HG03108 (cell line): Measurements from ENCODE around the gene C14orf119.

Source experiments
- ATAC-seq: cut with Tn5 transposase; IDR thresholded peaks from one replicate; pipeline ENCODE4 v1.9.1; 2021; ENCODE audit warnings: moderate library complexity; ENCODE audit not compliant: unreplicated experiment

Gene C14orf119

DNA sequence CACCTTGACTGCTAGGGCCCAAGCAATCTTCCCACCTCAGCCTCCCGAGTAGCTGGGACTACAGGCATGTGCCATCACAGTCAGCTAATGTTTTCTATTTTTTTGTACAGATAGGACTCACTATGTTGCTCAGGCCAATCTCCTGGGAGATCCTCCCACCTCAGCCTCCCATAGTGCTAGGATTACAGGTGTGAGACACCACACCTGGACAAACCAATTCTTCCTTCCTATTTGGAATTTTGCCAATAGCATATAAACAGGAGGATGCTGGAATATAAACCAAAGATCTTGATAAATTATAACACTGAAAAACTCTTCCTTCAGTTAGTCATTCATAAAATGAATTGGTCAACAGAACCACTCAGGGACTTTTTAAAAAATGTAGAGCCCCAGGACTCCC, 8.7 kb upstream of the C14orf119 start:
- no peak for ATAC-seq

GRCh38 chr14:23089498-23090253, 5.6 kb upstream of the C14orf119 start:
- ATAC-seq = no peak

GRCh38 chr14:23090254-23090636, 5.1 kb upstream of the C14orf119 start:
- ATAC-seq = no peak

GRCh38 chr14:23091294-23092225, 3.7 kb upstream of the C14orf119 start:
- no peak for ATAC-seq

DNA sequence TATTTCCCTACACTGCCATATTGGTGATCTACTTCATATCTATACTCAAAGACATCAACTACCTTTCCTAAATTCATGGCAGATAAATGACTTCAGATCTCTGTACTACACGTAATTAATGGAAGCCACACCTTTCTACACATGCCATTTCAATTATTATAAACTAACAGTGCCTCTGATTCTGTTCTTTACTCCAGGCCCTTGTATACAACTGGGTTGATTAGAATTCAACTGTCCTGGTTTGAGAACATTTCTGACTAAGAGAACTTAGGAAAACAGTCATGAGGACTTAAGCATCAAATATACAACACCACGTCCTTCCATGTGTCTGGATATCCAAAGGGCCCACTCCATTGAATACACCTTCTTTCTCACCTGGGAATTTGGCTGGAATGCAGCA, 2.2 kb upstream of the C14orf119 start:
- ATAC-seq = no peak

DNA sequence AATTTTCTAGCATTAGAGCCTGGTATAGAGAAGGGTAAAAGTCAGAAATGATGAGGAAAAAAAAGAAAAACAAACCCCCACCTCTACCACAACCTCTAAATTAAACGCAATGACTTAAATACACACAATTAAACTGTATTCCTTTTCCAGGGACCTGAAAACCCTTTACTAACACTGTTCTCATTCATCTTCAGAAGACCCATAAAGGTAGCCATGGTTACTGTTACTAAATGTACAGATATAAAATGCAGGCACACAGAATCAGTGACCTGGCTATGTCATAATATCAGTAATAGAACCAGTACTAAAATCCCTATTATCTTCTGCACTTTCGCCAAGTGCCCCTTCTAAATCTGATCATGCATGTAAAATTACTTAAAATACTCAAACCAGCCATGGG, 1.8 kb upstream of the C14orf119 start:
- no peak for ATAC-seq

DNA sequence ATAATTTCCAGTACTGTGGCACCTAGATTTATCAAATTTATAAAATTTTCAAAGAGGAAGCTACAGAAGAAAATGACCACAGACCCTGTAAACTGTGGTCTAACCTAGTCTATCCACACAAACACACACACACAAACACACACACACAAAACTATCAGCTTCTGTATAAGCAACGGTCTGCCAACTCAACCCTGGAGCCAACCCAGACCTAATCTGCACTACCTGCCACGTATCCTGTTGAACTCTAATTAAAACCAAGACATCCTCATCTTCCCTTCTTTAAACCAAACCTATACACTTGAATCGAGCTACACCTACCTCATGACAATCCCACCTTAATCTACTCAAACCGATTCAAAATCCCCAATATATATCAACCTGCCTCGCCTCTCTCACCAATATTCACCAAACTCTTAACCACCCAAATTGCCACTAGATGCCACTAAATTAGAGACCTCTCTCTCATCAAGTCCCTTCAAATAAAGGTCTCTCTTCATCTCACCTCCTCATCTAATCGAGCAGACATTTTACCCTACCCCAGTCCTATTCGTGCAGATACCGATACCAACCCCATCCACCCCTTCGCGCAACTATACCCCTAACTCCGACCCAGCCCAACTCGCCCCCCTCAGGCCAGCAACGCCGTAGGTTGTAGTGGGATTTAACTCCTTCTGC, 1.2 kb upstream of the C14orf119 start:
- peak; percentile 25 for ATAC-seq

- ATAC-seq = peak; percentile 24
These were observed 574 bp upstream of the C14orf119 start, which contains the start of gene ACIN1 for GRCh38 chr14:23094666-23095195. Gene ACIN1, minus strand, starts transcription at chr14:23095136. Its CDS starts 24 bp downstream, at chr14:23095112.

DNA sequence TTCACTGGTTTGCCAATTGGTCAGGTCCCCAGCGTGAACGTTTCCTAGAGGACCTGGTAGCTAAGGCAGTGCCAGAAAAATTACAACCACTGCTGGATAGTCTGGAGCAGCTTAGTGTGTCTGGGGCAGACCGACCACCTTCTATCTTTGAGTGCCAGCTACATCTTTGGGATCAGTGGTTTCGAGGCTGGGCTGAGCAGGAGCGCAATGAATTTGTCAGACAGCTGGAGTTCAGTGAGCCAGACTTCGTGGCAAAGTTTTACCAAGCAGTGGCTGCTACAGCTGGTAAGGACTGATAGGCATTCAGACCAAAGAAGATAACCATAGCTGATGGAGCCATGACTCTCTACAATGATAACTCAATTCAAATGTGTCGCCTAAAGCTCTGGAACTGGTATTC, 2.5 kb downstream of the C14orf119 start:
- ATAC-seq = no peak

- no peak for ATAC-seq
These were observed 4.0 kb downstream of the C14orf119 start for GRCh38 chr14:23099212-23099861.

GRCh38 chr14:23101213-23101970, 6.1 kb downstream of the C14orf119 start:
- no peak for ATAC-seq

GRCh38 chr14:23101986-23102625, 6.8 kb downstream of the C14orf119 start:
- ATAC-seq = no peak

DNA sequence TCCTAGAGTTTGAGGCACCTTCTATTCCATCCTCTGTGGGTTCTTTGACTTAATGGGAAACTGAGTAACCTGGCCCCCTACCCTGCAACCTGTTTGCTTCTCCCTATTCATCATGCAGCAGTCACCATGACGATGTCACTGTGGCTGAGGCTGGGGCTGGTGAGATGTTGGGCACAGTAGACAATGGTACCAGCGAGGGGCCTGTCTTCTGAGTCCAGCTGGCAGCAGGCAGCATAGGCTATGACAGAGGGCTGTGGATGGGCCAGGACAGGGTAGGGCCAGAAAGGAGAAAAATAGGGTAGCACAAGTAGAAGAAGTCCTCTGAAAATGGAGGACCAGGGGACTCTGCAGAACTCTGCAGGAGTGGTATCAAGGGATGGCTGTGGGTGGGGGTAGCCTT, 7.5 kb downstream of the C14orf119 start:
- ATAC-seq = no peak

- ATAC-seq = no peak
These were observed 8.3 kb downstream of the C14orf119 start for GRCh38 chr14:23103581-23103980.

DNA sequence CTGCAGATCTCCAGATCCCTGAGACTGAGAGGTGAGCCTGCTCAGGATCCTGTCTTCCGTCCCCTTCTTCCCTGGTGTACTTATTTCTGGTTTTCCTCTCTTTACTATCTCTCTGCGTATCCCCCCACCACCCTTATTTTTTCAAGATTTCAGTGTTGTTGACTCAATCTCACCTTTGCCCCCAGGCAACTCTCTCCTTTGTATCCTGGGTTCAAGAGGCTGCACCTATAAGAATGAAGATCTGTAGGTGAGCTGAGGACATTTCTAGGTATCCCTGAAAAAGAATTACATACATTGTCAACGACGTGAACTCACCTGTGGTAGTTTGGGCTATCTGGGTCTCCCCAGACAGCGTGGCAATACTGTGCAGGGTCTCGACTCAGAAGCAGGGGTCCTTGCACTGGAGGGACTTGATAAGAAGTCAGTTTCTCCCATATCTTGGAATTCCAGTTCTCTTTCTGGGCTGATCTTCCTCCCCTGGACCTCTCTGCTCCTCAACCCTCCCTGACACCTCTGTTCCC, 8.8 kb downstream of the C14orf119 start:
- no peak for ATAC-seq

DNA sequence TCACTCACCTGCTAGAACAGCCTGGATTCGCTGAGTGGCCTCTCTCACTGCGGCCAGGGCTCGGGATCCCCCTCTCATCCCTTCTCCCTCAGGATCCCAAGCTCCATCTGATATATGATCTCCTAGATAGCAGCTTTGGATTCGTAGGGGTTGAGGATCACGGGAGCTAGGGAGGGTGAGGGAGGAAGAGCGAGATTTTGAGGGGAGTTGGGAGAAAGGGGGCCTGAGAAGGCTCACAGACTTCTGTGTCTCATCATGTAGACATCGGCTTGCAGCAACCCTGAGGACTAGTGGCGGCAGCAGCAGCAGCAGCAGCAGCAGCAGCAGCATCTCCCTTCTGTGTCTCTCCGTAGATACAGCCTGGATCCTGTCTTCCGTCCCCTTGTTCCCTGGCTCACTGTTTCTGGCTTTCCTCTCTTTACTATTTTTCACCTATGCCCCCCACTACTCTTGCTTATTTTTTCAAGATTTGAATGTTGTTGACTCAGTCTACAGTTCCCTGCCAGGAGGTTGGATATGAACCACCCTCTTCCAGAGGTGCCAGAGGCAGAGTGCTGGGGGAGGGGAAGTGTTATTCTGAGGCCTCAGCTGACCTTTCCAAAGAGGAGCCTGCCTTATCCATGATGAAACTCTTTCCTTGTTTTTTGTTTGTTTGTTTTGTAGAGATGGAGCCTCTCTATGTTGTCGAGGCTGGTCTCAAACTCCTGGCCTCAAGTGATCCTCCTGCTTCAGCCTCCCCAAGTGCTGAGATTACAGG, 9.5 kb downstream of the C14orf119 start, which contains the start of gene CIROP:
TSS of gene CIROP (minus strand) at position 399 of the 757 bp plus-strand sequence. CDS start at position 330, 69 bp downstream.
- no peak for ATAC-seq

- no peak for ATAC-seq
These were observed 10.1 kb downstream of the C14orf119 start for GRCh38 chr14:23105348-23105824.

DNA sequence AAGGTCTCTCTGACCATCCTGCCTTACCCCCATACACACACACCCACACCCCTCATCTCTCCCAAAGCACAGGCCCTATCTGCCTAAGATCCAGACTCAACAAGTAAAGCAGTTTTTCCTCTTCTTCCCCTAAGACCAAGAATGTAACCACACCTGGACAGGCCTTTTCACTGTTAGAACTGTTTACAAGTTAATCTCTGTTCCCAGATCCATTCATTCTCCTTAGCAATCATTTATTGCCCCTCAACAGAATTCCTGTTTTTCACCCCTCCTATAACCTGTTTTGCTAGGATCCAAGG, 11.4 kb downstream of the C14orf119 start:
- no peak for ATAC-seq
